Measurements from ENCODE around the gene BANP.
"Not testable (repeated sequence)": the region's sequence is repeated elsewhere in the genome, so short reads cannot be mapped to it uniquely, and the experiment has no call there.

BANP gene

DNA sequence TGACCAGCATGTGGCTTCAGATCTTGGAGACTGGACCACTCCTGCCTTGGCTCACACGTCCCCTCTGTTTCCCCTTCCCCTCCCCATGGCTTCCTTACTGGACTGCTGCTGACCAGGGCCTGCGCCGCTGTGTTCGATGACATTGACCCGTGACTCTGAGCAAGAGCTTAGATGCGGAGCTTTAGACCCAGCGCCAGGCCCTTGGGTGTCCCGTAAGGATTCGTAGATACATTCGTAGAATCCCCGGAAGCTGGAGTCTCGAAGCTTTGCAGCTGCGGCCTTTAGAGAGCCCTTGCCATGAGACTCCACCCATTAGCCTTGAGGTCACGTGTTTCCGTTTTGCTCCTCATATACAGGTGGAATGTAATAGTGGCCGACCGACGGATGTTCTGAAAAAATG lies 65.2 kb downstream of the BANP start:
- DNase-seq (ENCODE audit: low spot score): not testable (repeated sequence)

- DNase-seq (ENCODE audit: low spot score): no peak
These were observed 65.7 kb downstream of the BANP start for GRCh38 chr16:88016964-88017363.

GRCh38 chr16:88017587-88018101 lies 66.4 kb downstream of the BANP start:
- no peak for DNase-seq (ENCODE audit: low spot score)

GRCh38 chr16:88018382-88018781 lies 67.1 kb downstream of the BANP start:
- DNase-seq (ENCODE audit: low spot score): not testable (repeated sequence)

DNA sequence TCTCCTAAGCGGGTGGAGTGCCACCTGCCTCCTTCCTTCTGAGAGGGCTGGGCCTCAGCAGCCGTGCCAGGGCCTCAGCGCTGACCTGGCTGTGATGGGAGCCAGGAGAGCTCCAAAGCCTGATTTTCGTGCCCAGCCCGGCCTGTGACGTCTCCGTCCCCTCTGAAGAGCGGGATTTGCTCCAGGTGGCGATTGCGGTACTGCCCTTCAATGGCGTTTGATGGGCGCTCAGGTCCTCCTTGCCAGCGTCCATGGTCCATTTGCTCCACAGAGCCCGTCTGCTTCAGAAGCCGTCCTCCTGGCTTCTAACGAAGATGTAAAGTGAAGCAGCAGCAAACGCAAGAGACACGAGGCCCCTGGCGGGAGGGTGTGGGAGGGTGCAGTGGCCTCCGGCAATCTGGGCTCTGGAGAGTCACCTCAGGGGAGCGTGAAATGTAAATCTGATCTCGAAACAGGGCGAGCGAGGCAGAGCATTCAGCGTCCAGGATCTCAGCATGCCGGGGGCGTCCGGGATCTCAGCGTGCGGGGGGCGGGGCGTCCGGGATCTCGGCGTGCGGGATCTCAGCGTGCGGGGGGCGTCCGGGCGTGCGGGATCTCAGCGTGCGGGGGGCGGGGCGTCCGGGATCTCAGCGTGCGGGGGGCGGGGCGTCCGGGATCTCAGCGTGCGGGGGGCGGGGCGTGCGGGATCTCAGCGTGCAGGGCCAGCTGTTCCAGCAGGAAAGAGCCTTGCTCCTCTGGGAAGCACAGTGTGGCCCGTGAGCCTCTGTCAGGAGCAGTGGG lies 68.0 kb downstream of the BANP start:
- DNase-seq (ENCODE audit: low spot score): not testable (repeated sequence)

DNA sequence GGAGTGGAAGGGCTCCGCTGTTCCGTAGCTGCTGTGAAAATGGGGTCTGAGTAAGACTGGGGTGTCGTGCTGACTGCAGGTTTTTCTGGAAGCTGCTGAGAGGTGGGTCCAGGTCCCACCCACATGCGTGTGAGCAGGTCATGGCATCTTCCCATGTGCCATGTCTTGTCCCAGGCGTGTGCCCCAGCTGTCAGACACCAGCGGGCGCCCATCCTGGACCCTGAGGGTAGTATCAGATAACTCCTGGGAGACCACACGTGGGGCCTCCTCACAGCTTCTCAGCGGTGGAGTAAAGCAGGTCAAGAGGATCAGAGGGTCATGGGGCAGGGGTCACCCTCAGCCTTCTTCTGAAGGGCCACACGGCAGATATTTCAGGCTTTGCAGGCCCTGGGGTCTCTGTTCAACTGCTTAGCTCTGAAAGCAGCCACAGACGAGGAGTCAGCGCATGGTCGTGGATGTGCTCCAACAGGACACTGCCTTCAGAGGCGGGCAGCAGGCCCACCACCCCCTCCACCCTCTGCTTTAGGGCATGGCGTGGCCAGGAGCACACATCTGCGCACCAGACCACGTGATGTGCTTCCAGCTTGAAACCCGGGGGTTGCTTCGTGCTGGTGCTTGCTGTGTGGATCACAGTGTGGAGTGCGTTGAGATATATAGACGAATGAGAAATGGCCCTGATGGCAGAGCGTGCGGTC lies 68.7 kb downstream of the BANP start:
- DNase-seq (ENCODE audit: low spot score): no peak

DNA sequence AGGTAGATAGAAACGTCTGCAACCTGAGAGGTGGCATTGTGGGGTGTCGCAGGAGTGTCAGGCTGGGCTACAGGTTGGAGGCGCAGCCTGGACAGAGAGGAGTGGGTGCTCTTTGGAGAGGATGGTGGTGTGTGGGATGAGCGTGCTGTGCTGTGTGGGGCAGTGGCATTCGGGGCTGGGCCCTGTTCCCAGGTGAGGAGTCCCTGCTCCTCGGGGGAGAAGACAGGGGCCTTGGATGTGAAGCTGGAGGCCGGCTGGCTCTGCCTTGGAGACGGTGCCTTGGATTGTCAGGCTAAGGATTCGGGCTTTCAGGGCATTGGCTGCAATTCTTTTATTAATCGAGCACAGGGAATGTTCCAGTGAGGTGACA lies 69.3 kb downstream of the BANP start:
- no peak for DNase-seq (ENCODE audit: low spot score)

- not testable (repeated sequence) for DNase-seq (ENCODE audit: low spot score)
These were observed 70.1 kb downstream of the BANP start for GRCh38 chr16:88021041-88021970.

- no peak for DNase-seq (ENCODE audit: low spot score)
These were observed 71.1 kb downstream of the BANP start for GRCh38 chr16:88022076-88023042.

- no peak for DNase-seq (ENCODE audit: low spot score)
These were observed 72.1 kb downstream of the BANP start for GRCh38 chr16:88023366-88023765.

DNA sequence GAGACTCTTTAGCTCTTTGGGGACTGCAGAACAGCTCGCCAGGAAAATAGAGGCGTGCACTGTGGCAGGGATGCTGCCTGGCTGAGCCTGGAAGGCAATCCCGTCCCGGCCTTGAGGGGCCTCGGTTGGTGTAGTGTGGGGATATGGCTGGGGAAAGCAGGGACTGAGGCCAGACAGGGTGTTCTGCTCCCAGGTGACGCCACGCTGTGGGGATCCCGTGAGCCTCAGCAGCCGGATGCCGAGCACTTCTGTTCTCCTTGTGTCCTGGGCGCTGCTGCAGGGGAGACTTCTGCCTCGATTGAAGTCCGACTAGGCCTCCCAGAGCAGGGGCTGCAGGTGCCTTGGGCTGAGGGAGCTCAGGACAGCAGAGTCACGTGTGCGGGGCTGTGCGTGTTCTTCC lies 72.6 kb downstream of the BANP start:
- no peak for DNase-seq (ENCODE audit: low spot score)

DNA sequence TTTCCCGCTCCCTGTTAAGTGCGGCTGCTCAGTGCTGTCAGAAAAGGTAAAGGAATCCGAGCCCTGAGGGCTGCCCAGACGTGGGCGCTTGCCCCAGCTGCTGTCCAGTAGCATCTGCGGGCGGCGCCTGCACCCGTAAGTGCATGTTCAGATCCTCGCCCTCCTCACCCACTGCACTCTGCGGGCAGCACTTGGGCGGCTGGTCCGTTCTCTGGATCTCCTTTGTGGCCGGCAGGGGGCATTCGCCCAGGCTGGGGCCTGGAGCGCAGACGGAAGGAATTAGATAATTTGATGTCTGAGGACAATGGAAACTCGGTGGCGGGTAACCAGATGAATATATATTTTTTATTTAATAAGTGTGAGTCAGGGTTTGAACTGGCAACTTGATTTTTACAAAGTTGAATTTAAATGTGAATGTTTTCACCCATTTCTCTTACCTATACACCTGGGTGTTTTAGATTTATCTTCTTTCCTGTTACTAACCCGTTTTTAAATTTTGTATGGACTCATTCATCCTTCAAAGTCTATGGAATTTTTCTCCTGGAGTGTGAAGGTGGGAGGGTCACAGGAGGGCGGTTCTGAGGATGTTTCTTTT lies 73.4 kb downstream of the BANP start:
- peak; percentile 58 for DNase-seq (ENCODE audit: low spot score)

- peak; percentile 59 for DNase-seq (ENCODE audit: low spot score)
These were observed 73.9 kb downstream of the BANP start for GRCh38 chr16:88025086-88025492.

GRCh38 chr16:88025828-88026555 lies 74.8 kb downstream of the BANP start:
- DNase-seq (ENCODE audit: low spot score): not testable (repeated sequence)

- no peak for DNase-seq (ENCODE audit: low spot score)
These were observed 76.0 kb downstream of the BANP start for GRCh38 chr16:88026964-88027938.

DNA sequence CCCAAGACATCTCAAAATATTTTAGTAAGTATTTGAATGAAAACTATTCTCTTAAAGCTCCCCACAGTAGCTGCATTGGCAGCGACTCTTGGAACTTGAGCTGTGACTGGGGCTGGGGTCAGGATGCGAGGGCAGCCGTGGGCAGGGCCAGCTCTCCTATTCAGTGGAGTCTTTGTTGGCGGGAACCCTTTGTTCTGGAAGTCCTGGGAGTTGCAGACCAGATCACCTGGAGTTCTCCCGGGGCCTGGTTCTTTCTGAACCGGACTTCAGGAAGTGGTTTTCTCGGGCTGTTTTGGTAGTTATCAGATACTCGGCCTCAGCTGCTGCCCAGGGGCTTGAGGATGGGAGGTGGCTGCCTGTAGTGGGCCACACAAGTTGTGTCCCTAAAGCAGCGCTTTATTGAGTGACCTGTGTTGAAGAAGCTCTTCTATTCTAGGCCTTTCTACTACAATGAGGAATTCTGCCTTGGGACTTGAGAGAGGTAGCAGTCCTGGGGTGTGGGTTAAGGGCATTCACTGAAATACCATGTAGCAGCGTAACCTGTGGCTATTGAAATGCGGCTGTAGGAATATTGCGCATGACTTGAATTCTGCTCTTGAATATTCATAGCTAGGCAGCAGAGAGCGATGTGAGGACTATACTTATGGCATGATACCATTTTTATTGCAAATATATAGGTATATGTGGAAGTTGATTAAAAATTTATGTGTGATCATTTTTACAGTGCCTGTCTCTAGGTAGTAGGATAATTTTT lies 77.1 kb downstream of the BANP start:
- DNase-seq (ENCODE audit: low spot score): not testable (repeated sequence)

DNA sequence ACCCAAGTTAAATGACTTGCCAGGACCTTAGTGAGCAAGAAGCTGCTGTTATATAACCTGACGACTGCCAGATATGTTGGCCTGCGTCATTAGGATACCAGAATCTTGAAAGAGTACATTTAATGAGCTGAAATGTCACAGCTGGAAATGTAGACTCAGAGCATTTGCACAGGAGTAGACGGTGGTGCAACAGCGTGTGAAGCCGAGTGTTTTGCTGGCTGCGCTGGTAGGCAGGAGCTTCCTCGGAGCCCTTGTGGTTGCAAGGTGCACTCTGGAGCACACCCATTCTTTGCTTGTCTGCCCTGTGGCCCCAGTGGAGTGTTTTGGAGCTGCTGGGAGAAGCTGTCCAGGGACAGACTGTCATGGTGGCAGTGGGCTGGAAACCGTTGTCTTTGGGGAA lies 79.3 kb downstream of the BANP start:
- DNase-seq (ENCODE audit: low spot score): no peak

DNA sequence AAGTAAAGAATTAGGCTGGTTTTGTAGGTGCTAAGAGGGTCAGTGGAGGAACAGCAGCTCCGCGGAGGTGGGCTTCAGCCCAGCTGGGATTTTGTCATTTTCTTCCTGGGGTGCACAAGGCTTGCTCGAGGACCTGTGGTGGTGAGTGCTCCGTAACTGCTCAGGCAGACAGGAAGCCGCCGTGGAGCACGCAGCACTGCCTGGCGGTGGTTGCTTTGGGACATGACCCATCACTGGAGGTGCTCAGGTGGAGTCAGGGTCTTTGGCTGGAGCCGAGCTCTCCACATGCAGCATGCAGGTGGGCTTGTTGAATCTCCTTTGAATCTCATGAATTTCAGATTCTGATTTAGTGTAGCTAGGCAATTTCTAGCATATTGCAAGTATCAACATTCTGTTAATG lies 79.7 kb downstream of the BANP start:
- not testable (repeated sequence) for DNase-seq (ENCODE audit: low spot score)

Measured in AG08396 (cell line).